GM23338 (cell line): ENCODE data around the gene BRD7. TPM values are rescaled to one million over a fixed set of nuclear protein-coding genes. Genes with fewer than 3 reads are reported as not detected.

ENCODE experiments used
- CTCF ChIP-seq, 2 experiments: fragments of 200-600 bp in 1 of 2; sonication (generic) in 1 of 2; conservative IDR thresholded peaks; 2 replicates each; pipeline versions ENCODE4 v1.5.1 to v1.6.1; 2016 to 2017; ENCODE audit warnings: antibody characterized with exemption in 2 of 2, low read depth in 2 of 2, mild to moderate bottlenecking in 2 of 2, moderate library complexity in 1 of 2
- EZH2 ChIP-seq: fragments of 200-600 bp; sonication (generic); IDR thresholded peaks from one replicate; pipeline ENCODE4 v1.8.0; 2017; ENCODE audit warnings: antibody characterized with exemption, mild to moderate bottlenecking, low read depth; ENCODE audit not compliant: unreplicated experiment
- EZH2phosphoT487 ChIP-seq: fragments of 200-600 bp; sonication (generic); IDR thresholded peaks from one replicate; pipeline ENCODE4 v1.8.1; 2018; ENCODE audit warnings: antibody characterized with exemption; ENCODE audit not compliant: unreplicated experiment
- JUNB ChIP-seq: IDR thresholded peaks from one replicate; pipeline ENCODE4 v1.6.1; 2016; ENCODE audit warnings: antibody characterized with exemption; ENCODE audit not compliant: unreplicated experiment
- REST ChIP-seq: IDR thresholded peaks from one replicate; pipeline ENCODE4 v1.6.1; 2018; ENCODE audit warnings: antibody characterized with exemption; ENCODE audit not compliant: unreplicated experiment
- STAT1 ChIP-seq: IDR thresholded peaks from one replicate; pipeline ENCODE4 v1.6.1; 2016; ENCODE audit warnings: antibody characterized with exemption; ENCODE audit not compliant: unreplicated experiment
- ZNF114 ChIP-seq: fragments of 250-450 bp; sonication (Bioruptor Pico); IDR thresholded peaks from 2 replicates; pipeline ENCODE4 v1.5.0; 2020; ENCODE audit warnings: mild to moderate bottlenecking, moderate library complexity
- ZNF462 ChIP-seq: fragments of 250-450 bp; sonication (Bioruptor Pico); IDR thresholded peaks from 2 replicates; pipeline ENCODE4 v1.5.0; 2020; ENCODE audit warnings: mild to moderate bottlenecking, moderate library complexity
- polyA plus RNA-seq: library from polyadenylated mRNA; unstranded; fragments of >200 nt; fragmentation: Nextera tagmentation; extraction: Ambion mirVana; gene quantifications from 2 replicates; pipeline ENCODE4 v1.2.1, GENCODE V29; 2016
- total RNA-seq: library from RNA; depleted of rRNA; stranded (reverse); fragments of >200 nt; shearing (Covaris generic); gene quantifications from 2 replicates; pipeline ENCODE4 v1.2.3, GENCODE V29; 2014

Gene BRD7
- total and polyA plus RNA-seq, 2 experiments from 2014 or later: 93.0 to 149 TPM

GRCh38 chr16:50282955-50283631, 85.7 kb downstream of the BRD7 start (continued):
- no peak for TF ChIP-seq ZNF462
- TF ChIP-seq ZNF114 (CRISPR knock-in tag): no peak
- no peak for TF ChIP-seq CTCF (conservative IDR thresholded peaks at IDR 0.05; ENCODE audit: low read depth in 2 of 2)
- no peak for TF ChIP-seq JUNB
- no peak for TF ChIP-seq EZH2
- no peak for TF ChIP-seq EZH2phosphoT487
- TF ChIP-seq REST: no peak
- TF ChIP-seq STAT1: no peak
